Testis (tissue), 3 donors: ENCODE results near the gene LMBR1L. TPM values are rescaled to one million over a fixed set of nuclear protein-coding genes. Genes with fewer than 3 reads are reported as not detected.
A peak's percentile ranks its signal among the peaks of the same experiment; 100 is the strongest.

Experiments used
- DNase-seq: peaks from one replicate; pipeline ENCODE4 v3.0.0-alpha.2; 2019
- H3K27ac ChIP-seq, 2 donors: fragments of 200-600 bp; sonication (generic); one replicate each; pipeline ENCODE4 v1.5.1; 2019
- H3K27me3 ChIP-seq: fragments of 200-600 bp; sonication (generic); one replicate; pipeline ENCODE4 v1.5.1; 2019
- H3K36me3 ChIP-seq: fragments of 200-600 bp; sonication (generic); one replicate; pipeline ENCODE4 v1.5.1; 2017; ENCODE audit warnings: low read depth; ENCODE audit errors: missing control alignments
- H3K4me1 ChIP-seq: fragments of 200-600 bp; sonication (generic); one replicate; pipeline ENCODE4 v1.5.1; 2019
- H3K4me3 ChIP-seq, 2 donors: fragments of 200-600 bp; sonication (generic); one replicate each; pipeline ENCODE4 v1.5.1; 2017 to 2019
- H3K9me3 ChIP-seq: fragments of 200-600 bp; sonication (generic); one replicate; pipeline ENCODE4 v1.5.1; 2017
- CTCF ChIP-seq, 3 experiments: fragments of 450-650 bp in 2 of 3; fragments of 200-600 bp in 1 of 3; sonication (generic) in 1 of 3; IDR thresholded peaks; one replicate each; pipeline ENCODE4 v1.5.1; 2016 to 2019; ENCODE audit warnings: antibody characterized with exemption in 3 of 3, mild to moderate bottlenecking in 2 of 3, moderate library complexity in 1 of 3
- POLR2A ChIP-seq: fragments of 450-650 bp; IDR thresholded peaks from one replicate; pipeline ENCODE4 v1.6.1; 2017; ENCODE audit warnings: antibody characterized with exemption, mild to moderate bottlenecking, moderate library complexity
- WGBS, 2 donors: methylation state at CpG; one replicate each; pipeline ENCODE4 v1.1.5; 2018; 5-methylcytosine and 5-hydroxymethylcytosine counted together
- intact Hi-C: fragments of 100-400 bp; cut with DNase I; formaldehyde crosslinking; loops from one replicate; pipeline ENCODE4 v1.15.1; 2023; ENCODE audit warnings: low total_unique reads
- polyA plus RNA-seq: library from polyadenylated mRNA; stranded (reverse); fragments of 350-450 nt; fragmentation: Illumina TruSeq; extraction: RNeasy Lipid Tissue Mini Kit (QIAGEN cat#74804); gene quantifications from one replicate; pipeline ENCODE4 v1.2.3, GENCODE V29; 2014; ENCODE audit warnings: low read depth, low replicate concordance; ENCODE audit not compliant: insufficient read depth
- total RNA-seq, 2 donors: library from RNA; depleted of rRNA; stranded (reverse); fragments of >200 nt; gene quantifications; one replicate each; pipeline ENCODE4 v1.2.3, GENCODE V29; 2016

Gene LMBR1L
- total and polyA plus RNA-seq, 3 donors from 2014 or later, result 178 to 265 (median 223) TPM

- DNase-seq, result peak; percentile 67
- Histone ChIP-seq H3K27ac (no peak overlapping the region), H3K27me3 (no peaks in the 10 kb centered on the region), H3K9me3 (no peaks in the 10 kb centered on the region), H3K36me3 (no peaks in the 10 kb centered on the region), H3K4me1 (no peaks in the 10 kb centered on the region), H3K4me3 (no peak overlapping the region)
- TF ChIP-seq POLR2A, result no peak
- TF ChIP-seq CTCF (IDR thresholded peaks at IDR 0.05), result peak; percentile 40 to 56 (median 56)
- intact Hi-C loops, result no loop called here
- 37 to 51% methylated on average over 6 of the region's 6 CpGs for WGBS, 2 donors
Observed at GRCh38 chr12:49121047-49121696, 10.5 kb upstream of the LMBR1L start.

GRCh38 chr12:49111206-49111605 lies 559 bp upstream of the LMBR1L start:
- Histone ChIP-seq H3K4me1 (peaks cover 35% of the 10 kb centered on the region), H3K36me3 (no peaks in the 10 kb centered on the region), H3K4me3 (peak overlapping the region; percentile 73 to 99), H3K27ac (peak overlapping the region; percentile 94 to 97), H3K9me3 (no peaks in the 10 kb centered on the region), H3K27me3 (no peaks in the 10 kb centered on the region)
- no peak for DNase-seq
- intact Hi-C loops, result no loop called here
- TF ChIP-seq CTCF (IDR thresholded peaks at IDR 0.05), result no peak
- TF ChIP-seq POLR2A, result no peak
- 34 to 37% methylated on average over 6 of the region's 6 CpGs for WGBS, 2 donors

GRCh38 chr12:49109641-49110463 lies 795 bp downstream of the LMBR1L start:
- no peaks in the 10 kb centered on the region for H3K36me3 ChIP-seq
- peaks cover 35% of the 10 kb centered on the region for H3K4me1 ChIP-seq
- H3K4me3 ChIP-seq, result peak overlapping the region; percentile 73 to 99
- 2 to 4% methylated on average over 18 to 33 of the region's 33 CpGs for WGBS, 2 donors
- no peaks in the 10 kb centered on the region for H3K27me3 ChIP-seq
- H3K9me3 ChIP-seq, result no peaks in the 10 kb centered on the region
- intact Hi-C loops, result no loop called here
- peak overlapping the region; percentile 94 to 97 for H3K27ac ChIP-seq
- TF ChIP-seq POLR2A (no peak), CTCF (IDR thresholded peaks at IDR 0.05) (no peak)
- peak; percentile 46 for DNase-seq

- Histone ChIP-seq H3K27me3 (no peaks in the 10 kb centered on the region), H3K4me3 (peak overlapping the region in 1 of 2 donors; percentile 99), H3K4me1 (peaks cover 35% of the 10 kb centered on the region), H3K36me3 (no peaks in the 10 kb centered on the region), H3K9me3 (no peaks in the 10 kb centered on the region), H3K27ac (peak overlapping the region; percentile 94 to 97)
- WGBS, 2 donors, result 10 to 21% methylated on average over 4 of the region's 4 CpGs
- no peak for TF ChIP-seq POLR2A
- no peak for TF ChIP-seq CTCF (IDR thresholded peaks at IDR 0.05)
- peak; percentile 90 for DNase-seq
- intact Hi-C loops, result no loop called here
Observed at GRCh38 chr12:49108958-49109404, 1.7 kb downstream of the LMBR1L start.
